PC-3 (cell line): ENCODE measurements around the gene CEP70.

Experiments used
- CTCF ChIP-seq: fragments of 300-600 bp; sonication (generic); conservative IDR thresholded peaks from 2 replicates; pipeline ENCODE4 v1.5.1; 2017; ENCODE audit warnings: antibody characterized with exemption, low read depth, mild to moderate bottlenecking, low read length
- EZH2 ChIP-seq: fragments of 300-600 bp; sonication (generic); IDR thresholded peaks from one replicate; pipeline ENCODE4 v1.6.1; 2017; ENCODE audit warnings: antibody characterized with exemption, mild to moderate bottlenecking, low read length; ENCODE audit not compliant: unreplicated experiment
- EZH2phosphoT487 ChIP-seq: fragments of 300-600 bp; sonication (generic); IDR thresholded peaks from 2 replicates; pipeline ENCODE4 v1.6.1; 2018; ENCODE audit warnings: mild to moderate bottlenecking, antibody characterized with exemption, low read length, borderline replicate concordance

DNA sequence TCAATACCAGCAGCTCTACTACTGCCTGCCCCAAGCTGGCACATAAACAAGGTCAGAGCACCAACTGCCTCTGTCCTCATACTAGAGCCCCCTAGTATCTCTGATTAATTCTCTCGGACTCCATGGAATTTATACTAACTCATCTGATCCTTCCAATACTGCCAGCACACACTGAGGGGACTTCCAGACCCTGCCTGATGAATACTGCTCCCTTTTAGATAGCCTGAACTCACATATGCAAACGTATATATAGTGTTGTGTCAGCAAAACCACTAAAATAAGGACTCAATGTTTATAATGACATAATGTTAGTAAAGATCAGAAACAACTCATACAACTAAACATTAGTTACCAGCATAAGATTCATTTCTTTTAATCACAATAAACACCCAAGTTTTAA lies 25.0 kb downstream of the CEP70 start:
- TF ChIP-seq CTCF = no peak
- TF ChIP-seq EZH2phosphoT487 = no peak
- no peak for TF ChIP-seq EZH2
